GM23338 (cell line): Measurements from ENCODE around the gene COMMD3.

Experiments used
- CREB1 ChIP-seq: fragments of 250-450 bp; sonication (Bioruptor Pico); IDR thresholded peaks from 2 replicates; pipeline ENCODE4 v1.5.0; 2020; ENCODE audit warnings: low read depth, mild to moderate bottlenecking, moderate library complexity
- CTCF ChIP-seq, 2 experiments: fragments of 200-600 bp in 1 of 2; sonication (generic) in 1 of 2; conservative IDR thresholded peaks; 2 replicates each; pipeline versions ENCODE4 v1.5.1 to v1.6.1; 2016 to 2017; ENCODE audit warnings: antibody characterized with exemption in 2 of 2, low read depth in 2 of 2, mild to moderate bottlenecking in 2 of 2, moderate library complexity in 1 of 2
- ETS1 ChIP-seq: IDR thresholded peaks from 2 replicates; pipeline ENCODE4 v1.6.1; 2016; ENCODE audit warnings: antibody characterized with exemption
- EZH2 ChIP-seq: fragments of 200-600 bp; sonication (generic); IDR thresholded peaks from one replicate; pipeline ENCODE4 v1.8.0; 2017; ENCODE audit warnings: antibody characterized with exemption, mild to moderate bottlenecking, low read depth; ENCODE audit not compliant: unreplicated experiment
- EZH2phosphoT487 ChIP-seq: fragments of 200-600 bp; sonication (generic); IDR thresholded peaks from one replicate; pipeline ENCODE4 v1.8.1; 2018; ENCODE audit warnings: antibody characterized with exemption; ENCODE audit not compliant: unreplicated experiment
- JUNB ChIP-seq: IDR thresholded peaks from one replicate; pipeline ENCODE4 v1.6.1; 2016; ENCODE audit warnings: antibody characterized with exemption; ENCODE audit not compliant: unreplicated experiment
- NANOG ChIP-seq: IDR thresholded peaks from 2 replicates; pipeline ENCODE4 v1.6.1; 2016; ENCODE audit warnings: antibody characterized with exemption, borderline replicate concordance
- POLR2AphosphoS5 ChIP-seq: IDR thresholded peaks from 2 replicates; pipeline ENCODE4 v1.6.1; 2016; ENCODE audit warnings: antibody characterized with exemption, low read depth
- REST ChIP-seq: IDR thresholded peaks from one replicate; pipeline ENCODE4 v1.6.1; 2018; ENCODE audit warnings: antibody characterized with exemption; ENCODE audit not compliant: unreplicated experiment
- STAT1 ChIP-seq: IDR thresholded peaks from one replicate; pipeline ENCODE4 v1.6.1; 2016; ENCODE audit warnings: antibody characterized with exemption; ENCODE audit not compliant: unreplicated experiment
- ZNF114 ChIP-seq: fragments of 250-450 bp; sonication (Bioruptor Pico); IDR thresholded peaks from 2 replicates; pipeline ENCODE4 v1.5.0; 2020; ENCODE audit warnings: mild to moderate bottlenecking, moderate library complexity
- ZNF331 ChIP-seq: fragments of 250-450 bp; sonication (Bioruptor Pico); IDR thresholded peaks from 2 replicates; pipeline ENCODE4 v1.5.0; 2020; ENCODE audit warnings: low read depth, mild to moderate bottlenecking, moderate library complexity
- ZNF462 ChIP-seq: fragments of 250-450 bp; sonication (Bioruptor Pico); IDR thresholded peaks from 2 replicates; pipeline ENCODE4 v1.5.0; 2020; ENCODE audit warnings: mild to moderate bottlenecking, moderate library complexity

- no peak for TF ChIP-seq POLR2AphosphoS5
- no peak for TF ChIP-seq CTCF (conservative IDR thresholded peaks at IDR 0.05; ENCODE audit: low read depth in 2 of 2)
- TF ChIP-seq EZH2, result peak; percentile 93
- TF ChIP-seq ETS1, result no peak
- TF ChIP-seq EZH2phosphoT487, result peak; percentile 41
- no peak for TF ChIP-seq ZNF114 (CRISPR knock-in tag)
- no peak for TF ChIP-seq CREB1 (CRISPR knock-in tag)
- no peak for TF ChIP-seq REST
- no peak for TF ChIP-seq JUNB
- no peak for TF ChIP-seq STAT1
- TF ChIP-seq NANOG, result 0 out of 2 replicates have a peak, but pooled peaks have one; percentile 59
- TF ChIP-seq ZNF462, result no peak
- TF ChIP-seq ZNF331, result no peak
Observed at GRCh38 chr10:22332116-22332692, 16.0 kb downstream of the COMMD3 start.
